Stimulated activated CD8-positive, alpha-beta memory T cell treated with anti-CD3 and anti-CD28 coated beads, Interleukin-2, amount 100 ng/mL, for 1 hour (primary cell): ENCODE results near the gene TMEM37.

Experiments
- DNase-seq, 2 donors: peaks; one replicate each; pipeline ENCODE4 v3.0.0-alpha.2; 2020; ENCODE audit warnings: low read depth in 2 of 2

The TMEM37 gene

DNA sequence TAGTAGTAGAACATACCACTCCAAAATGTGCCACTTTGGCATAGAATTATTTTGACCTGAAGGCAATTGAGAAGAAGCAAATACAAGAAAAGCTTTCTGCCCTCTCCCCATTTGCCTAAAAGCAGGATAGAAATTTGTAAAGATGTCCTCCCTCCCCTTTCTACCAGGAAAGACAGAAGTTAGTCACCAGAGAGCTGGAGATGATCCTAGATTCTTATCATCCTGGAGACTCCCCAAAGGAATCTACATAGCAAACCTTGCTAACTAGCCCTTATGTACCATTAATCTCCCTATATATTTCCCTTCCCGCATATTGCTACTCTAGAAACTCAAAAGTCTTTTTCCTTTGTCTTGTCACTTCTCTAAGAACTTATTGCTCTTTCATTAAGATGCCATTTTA is 12.6 kb upstream of the TMEM37 start:
- no peak for DNase-seq

DNA sequence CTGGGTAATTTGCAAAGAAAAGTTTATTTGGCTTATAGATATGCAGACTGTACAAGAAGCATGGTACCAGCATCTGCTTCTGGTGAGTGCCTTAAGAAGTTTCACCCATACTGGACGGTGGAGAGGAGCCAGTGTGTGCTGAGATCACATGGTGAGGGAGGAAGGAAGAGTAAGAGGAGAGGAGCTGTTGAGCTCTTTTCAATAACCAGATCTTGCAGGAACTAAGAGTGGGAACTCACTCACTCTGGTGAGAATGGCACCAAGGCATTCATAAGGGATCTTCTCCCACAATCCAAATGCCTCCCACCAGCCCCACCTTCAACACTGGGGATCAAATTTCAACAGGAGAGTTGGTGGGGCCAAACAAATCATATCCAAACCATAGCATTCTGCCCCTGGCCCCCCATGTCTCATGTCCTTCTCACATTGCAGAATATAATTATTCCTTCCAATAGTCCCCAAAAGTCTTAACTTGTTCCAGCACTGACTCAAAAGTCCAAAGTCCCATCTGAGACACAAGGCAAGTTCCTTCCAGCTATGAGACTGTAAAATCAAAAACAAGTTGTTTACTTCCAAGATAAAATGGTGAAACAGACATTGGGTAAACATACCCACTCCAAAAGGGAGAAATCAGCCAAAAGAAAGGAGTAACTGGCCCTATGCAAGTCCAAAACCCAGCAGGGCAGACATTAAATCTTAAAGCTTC is 11.7 kb upstream of the TMEM37 start:
- no peak for DNase-seq

DNA sequence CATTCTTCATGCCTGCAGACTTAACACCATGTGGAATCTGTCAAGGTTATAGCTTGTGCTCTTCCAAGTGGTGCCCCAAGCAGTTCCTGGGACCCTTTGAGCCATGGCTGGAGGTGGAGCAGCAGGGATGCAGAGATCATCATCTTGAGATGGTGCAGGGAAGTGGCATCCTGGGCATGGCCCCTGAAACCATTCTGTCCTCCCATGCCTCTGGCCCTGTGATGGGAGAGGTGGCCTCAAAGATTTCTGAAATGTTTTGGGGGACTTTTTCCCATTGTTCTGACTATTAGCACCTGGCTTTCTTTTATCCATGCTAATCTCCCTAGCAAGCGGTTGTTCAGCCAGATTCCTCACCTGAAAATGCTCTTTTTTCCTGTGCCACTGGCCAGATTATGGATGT is 10.3 kb upstream of the TMEM37 start:
- no peak for DNase-seq

DNA sequence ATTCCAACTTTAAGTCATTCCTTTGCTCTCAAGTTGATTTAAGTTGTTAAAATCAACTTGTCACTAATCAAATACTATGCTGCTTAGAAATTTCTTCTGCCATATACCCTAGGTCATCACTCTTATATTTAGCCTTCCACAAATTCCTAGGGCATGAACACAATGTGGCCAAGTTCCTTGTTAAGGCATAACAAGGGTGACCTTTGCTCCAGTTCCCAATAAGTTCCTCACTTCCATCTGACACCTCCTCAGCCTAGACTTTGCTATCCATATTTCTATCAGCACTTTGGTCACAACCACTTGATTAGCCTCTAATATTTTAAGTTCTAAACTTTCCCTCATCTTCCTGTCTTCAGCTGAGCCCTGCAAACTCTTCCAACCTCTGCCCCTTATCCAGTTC is 9.9 kb upstream of the TMEM37 start:
- DNase-seq = no peak

DNA sequence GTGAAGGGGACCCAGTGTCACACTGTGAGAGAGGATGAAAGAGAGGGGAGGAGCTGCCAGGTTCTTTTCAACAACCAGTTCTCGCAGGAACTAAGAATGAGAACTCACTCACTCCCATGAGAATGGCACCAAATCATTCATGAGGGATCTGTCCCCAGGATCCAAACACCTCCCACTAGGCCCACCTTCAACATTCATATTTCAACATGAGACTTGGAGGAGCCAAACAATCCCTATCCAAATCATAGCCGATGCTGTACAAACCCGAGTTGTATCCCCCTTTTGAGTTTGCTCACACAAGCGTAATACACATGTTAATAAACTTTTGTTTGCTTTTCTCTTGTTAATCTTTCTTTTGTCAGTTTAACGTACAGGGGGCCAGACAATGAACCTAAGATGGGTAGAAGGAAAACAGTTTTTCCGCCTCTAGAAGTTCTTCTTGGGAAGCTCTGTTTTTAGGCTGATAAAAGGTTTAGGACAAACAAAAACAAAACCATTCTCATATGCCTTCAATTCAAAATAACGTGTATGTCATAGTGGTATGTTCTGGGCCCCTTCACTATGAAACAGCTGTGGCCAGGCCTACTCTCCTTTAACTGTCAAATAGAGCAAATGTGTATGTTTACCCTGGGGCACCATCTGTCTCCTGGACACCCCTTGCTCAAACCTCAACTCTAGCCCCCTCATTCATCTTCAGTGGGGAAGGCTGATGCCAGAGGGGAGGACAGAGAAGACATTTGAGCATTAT is 9.1 kb upstream of the TMEM37 start:
- DNase-seq = no peak

DNA sequence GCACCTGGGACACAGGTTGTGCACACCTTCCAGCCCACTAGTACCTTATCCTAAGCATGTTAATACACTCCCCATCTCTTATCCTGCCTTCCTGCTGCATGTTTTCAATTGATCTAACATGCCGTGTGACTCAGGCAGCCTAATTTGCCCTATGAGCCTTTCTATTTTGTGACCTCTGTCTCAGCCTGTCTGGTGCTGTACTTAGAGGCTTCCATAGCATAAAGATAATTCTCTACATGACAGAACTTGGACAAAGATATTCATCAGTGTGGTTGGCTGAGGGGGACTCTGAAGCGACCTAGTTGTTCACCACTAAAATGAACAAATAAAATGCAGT is 8.6 kb upstream of the TMEM37 start:
- DNase-seq = no peak

DNA sequence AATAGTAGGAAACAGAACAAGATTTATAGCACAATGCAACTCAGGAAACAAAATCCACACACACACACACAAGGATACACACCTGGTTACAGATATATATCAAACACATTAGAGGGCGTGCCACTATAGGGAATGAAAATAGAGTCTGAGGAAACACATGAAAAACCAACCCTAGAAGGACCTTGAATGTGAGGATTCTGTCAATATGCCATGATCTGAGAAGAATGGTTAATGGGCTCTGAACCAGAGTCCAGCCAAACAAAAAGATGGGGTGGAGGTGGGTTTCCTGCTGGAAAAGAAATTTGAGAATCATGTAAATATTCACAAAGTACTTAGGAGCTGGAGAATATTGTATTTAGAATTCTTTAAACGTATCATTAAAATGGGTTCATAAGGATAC is 7.8 kb upstream of the TMEM37 start:
- no peak for DNase-seq

DNA sequence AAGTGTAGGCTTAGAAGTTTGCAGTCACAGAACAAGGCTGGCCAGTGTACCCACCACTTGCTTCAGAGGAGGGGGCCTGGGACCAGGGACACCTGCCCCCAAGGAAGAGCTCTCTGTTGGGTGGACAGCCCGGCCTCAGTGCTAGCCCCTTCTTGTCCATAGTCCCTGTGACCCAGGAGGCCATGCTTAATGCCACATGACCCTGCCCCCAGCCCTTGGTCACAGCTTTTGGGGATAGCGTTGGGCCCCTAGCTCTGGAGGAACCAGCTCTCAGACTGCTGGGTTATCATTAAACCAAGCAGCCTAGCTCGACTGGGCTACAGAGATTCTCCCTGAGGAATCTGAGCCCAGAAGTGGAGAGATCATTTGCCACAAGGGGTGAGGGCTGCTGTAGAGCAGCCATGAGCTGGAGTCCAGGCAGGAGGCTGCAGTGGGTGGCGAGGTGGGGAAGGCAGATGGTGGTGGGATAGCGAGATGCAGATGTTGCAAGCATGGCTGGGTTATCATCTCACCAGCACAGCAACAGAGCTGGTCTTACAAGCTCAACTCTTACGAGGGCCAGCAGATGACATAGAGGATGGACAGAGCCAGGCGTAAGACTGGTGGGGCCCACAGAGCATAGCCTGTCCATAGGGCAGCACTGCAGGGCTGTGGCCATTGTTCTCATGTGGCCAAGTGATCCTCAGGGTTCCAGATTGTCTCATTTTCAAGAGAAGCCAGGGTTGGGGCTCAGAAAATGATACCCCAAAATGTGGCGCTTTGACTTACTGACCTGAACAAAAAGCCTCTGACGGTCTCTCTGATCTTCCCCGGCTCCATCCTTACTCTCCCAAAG is 7.2 kb upstream of the TMEM37 start:
- DNase-seq = no peak

DNA sequence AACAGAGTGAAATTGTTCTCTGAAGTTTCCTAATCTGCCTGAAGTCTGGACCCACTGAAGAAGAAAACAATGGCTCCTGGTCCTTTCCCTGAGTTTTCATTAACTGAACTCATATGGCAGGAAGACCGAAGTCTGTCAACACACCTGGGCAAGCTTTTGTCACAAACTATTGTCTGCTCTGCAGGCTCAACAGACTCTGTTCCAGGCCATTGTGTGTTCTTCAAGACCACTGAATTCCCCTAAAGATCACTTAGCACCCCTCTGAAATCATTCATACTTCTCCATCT is 6.6 kb upstream of the TMEM37 start:
- no peak for DNase-seq

DNA sequence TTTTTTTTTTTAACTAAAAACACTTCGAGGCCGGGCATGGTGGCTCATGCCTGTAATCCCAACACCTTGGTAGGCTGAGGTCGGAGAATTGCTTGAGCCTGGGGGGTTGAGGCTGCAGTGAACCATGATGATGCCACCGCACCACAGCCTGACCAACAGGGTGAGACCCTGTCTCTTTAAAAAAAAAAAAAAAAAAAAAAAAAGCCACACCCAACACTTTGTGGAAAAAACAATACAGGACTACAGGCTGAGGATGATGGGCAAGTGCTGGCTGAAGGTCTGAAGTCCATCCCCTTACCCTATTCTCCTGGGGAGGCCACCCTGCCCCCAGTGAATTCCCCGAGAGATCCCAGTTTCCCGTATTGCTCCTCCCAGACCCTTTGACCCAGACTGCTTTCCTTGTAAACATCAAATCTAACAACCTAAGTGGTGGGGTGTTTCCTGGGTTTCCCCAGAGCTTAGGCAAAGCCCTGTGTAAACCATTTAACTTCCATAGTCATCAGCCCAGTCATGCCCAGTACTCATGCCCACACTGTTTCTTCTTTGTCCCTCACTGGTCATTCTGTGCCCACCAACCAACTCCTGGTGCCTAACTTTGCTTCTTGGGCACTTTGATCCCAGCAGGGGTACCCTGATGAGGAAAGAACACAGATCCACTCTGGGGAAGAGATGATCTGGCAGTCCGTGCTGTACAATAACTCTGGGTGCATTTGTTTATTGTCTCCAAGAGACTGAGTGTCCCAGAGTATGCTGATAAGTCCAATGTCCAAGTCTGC is 5.8 kb upstream of the TMEM37 start:
- DNase-seq = no peak

DNA sequence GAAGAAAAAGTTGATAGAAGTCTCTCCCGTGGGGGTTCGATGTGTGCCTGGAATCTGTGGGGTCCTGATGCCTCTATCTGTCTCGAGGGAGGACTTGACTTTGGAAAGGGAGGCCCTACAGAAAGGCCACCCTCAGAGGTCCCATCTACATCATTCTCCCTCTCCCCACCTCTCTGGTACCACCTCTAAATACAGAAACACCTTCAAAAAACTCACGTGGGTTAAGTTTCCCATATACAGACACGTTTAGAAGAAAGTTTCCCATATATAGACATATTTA is 5.3 kb upstream of the TMEM37 start:
- no peak for DNase-seq

DNA sequence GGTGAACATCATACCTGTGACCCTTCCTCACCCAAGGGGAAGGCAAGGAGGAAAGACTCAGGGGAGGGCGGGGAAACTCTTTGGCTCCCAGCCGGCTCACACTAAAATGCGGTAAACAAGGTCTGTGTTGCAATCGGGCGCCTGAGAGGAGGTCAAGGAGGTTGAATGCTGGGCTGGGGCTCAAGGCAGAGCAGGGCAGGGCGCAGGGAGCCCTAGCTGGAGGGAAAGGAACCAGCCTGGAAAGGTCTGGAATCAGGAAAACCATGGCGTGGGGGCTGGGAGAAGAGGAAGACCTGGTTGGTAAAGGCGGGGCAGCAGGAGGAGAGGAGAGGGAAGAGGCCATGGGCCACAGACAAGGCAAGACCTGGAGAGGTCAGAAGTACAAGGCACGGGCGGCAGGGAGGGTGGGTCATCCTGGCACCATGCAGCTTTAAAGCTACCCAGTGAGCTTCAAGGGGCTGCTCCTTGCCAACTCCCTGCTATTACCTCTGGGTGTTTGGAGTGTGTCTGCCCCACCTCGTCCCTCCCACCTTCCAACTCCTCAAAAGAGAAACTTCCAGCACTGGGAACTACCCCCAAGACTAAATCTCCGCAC is 4.8 kb upstream of the TMEM37 start:
- DNase-seq = no peak

DNA sequence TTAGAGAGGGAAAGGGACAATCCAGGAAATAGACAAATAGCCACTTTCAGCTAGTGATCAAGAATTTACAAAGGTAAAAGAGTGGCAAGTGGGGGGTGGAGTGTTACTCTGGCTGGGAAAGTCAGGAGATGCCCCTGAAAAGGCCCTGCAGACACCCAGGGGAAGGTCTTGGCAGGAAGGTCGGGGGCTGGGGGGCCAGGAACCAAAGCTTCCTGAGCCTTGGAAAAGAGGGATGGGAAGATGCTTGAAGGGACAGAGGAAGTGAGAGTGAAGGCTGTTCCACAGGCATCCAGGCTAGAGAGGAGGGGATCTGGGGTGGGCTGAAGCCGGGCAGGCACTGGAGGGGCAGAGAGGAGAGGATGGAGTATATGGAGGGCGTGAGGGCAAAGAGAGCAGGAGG is 3.9 kb upstream of the TMEM37 start:
- DNase-seq = no peak

DNA sequence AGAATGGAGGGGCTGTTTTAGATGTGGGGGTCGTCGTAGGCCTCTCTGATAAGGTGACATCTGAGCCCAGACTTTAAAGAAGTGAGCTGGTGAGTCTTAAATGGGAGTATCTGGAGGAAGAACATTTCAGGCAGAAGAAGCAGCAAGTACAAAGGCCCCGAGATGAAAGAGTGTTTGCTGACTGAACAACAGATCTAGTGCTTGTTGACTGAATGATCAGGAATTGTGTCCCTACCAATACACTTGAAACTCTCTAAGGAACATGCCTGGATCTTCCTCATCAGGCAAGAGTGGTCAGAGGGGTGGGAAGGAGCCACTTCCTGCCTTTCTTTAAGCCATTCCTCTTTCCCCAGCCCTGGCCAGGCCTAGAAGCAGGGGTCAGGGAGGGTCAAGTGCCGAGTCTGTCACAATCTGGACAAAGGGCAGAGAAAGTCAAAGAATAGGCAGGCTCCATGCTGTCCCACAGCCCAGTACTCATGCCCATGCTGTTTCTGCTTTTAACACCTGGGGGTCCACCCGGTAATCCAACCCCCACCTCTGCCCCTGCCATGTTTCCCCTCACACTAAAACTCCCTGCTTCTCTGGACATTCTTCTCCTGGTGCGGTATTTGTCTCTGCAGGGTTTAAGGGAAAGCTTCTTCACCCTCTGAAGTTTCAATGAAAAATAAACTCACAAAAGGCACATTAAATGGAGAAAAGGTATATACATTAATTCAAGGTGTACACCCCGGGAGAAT is 3.0 kb upstream of the TMEM37 start:
- no peak for DNase-seq

DNA sequence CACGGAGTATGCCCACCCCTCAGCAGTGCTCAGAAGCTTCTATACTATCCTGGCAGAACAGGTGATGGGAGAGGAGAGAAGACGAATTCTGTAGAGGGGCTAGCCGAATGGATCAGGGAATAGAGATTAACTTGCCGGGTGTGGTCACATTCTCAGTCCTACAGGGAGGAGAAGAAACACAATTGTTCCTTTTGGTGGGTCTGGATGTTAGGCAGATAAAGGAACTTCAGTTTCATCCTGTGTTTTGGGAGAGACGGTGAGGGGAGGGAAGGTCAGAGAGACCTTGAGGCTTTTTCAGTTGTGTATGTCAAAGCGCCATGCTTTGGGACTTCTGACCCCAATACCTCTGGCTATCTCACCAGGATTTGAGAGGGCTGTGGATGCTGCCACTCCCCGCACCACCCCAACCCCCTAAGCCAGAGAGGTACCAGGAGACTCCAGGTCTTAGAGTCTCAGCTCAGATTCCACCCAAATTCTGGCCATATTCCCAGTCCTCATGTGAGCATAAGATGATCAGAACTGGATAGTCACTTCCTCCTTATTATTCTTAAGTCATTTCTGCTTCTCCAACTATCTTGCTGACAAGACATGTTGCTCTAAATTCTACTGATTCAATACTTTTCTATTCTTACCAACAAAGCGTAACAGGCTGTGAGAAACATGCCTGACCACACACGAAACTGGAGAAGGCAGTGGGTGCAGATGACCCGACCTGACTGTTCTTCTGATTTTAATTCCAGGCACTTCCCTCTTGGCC is 2.3 kb upstream of the TMEM37 start:
- no peak for DNase-seq

DNA sequence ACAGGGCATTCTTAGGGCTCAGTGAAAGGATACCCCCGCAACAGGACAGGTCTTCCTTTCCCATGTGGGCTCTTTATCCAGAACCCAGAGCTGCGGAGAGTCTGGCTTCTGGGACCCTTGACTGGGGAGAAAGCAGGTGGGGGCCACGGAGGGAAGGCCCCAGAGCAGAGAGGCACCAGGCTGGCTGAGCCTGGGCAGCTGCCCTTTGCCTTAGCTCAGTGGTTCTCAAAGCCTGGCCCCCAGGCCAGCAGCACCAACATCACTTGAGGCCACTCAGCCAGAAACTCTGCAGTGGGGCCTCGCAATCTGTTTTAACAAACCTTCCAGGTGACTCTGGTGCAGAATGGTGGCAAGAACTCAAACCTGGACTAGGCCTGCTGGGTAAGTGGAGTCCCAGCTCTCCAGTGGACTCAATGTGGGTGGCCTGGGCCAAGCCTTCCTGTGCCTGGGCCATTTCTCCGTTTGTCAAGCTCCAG is 1.6 kb upstream of the TMEM37 start:
- DNase-seq = no peak

DNA sequence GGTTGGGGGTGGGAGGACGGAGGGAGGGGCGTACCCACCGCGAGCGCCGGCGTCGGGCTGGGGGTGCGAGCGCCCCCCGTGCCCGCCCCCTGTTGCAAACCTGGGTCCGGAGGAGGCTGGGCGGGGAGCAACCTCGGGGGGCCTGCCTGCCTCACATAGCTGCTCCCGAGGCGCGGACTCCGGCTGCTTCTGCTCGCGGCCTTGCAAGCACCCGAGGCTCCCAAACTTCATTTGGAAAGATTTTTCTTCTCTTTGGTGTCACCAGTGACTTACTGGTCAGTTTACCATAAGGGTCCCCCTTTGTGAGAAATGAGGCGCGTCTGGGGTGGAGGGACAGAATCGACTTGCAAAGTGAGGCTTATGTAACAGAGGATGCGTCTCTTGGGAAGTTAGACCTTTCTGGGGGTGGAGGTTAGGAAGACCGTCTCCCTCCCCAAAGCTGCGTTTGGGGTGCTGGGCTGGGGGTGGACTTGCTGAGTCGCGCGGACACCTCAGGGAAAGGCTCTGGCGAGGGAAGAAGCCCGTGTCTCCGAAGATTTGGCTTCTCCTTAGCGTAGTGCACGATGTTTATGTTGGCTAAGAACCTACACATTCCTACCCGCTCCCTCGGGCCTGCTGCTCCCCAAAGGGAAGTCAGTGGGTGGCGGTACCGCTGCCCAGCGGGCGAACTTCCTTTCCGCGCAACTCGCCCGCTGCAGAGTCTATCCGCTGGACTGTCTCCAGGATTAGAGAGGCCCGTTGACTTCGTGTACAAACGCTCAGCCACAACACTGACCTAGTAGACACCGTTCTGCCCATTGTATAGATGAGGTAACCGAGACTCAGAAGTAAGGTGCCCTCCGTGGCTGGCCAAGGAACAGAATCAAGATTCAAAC is 559 bp downstream of the TMEM37 start:
- no peak for DNase-seq

DNA sequence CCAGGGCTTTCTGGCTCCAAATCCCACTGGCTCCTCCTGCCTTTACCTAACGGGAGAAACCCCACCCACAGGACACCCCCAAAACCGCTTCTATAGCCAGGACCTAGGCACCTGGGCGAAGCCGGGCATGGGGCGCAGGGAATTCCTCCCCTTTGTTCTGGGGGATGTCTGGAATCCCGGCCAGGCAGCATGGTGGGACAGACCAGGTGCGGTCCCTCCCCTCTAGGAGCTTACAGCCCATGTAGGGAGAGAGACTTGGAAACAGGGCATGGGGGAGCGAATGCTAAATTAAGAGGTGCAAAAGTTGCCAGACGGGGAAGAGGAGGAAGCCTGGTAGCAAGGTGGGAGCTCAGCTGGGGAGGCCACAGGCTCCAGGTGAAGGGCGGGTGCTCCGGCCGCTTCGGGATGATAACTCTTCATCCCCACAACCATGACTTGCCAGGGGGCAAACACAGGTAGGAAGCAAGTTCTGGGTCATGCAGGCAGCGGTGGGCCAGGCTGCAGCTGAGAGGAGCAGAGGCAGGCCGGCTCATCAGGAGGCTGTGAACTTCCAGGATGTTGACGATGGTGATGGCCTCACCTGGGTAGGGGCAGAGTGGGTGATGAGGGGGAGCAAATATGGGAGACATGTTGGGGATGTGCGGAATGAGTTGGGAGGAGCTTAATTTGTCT is 1.3 kb downstream of the TMEM37 start:
- no peak for DNase-seq
